Lower leg skin (tissue), 4 donors: ENCODE data around the gene TP53RK. TPM values are rescaled to one million over a fixed set of nuclear protein-coding genes. Genes with fewer than 3 reads are reported as not detected.

Experiments
- DNase-seq, 2 donors: peaks; one replicate each; pipeline ENCODE4 v3.0.0-alpha.2; 2019; ENCODE audit warnings: low spot score in 2 of 2
- H3K4me3 ChIP-seq: fragments of 200-600 bp; sonication (generic); 2 replicates; pipeline ENCODE4 v1.5.1; 2017; ENCODE audit warnings: mild to moderate bottlenecking, low read depth; ENCODE audit not compliant: poor library complexity, severe bottlenecking
- POLR2A ChIP-seq, 2 donors: fragments of 450-650 bp; IDR thresholded peaks; one replicate each; pipeline ENCODE4 v1.6.1; 2016 to 2017; ENCODE audit warnings: antibody characterized with exemption in 2 of 2, mild to moderate bottlenecking in 1 of 2, moderate library complexity in 1 of 2
- WGBS, 2 donors: methylation state at CpG; one replicate each; pipeline ENCODE4 v1.1.5; 2018; 5-methylcytosine and 5-hydroxymethylcytosine counted together
- intact Hi-C: fragments of 100-400 bp; cut with DNase I; formaldehyde crosslinking; loops from one replicate; pipeline ENCODE4 v1.15.0; 2023; ENCODE audit warnings: low total_unique reads
- total RNA-seq, 4 donors: library from RNA; depleted of rRNA; stranded (reverse); fragments of >200 nt; gene quantifications; one replicate each; pipeline ENCODE4 v1.1.0, GENCODE V29; 2016
- TF ChIP-seq, protein P1 (sequence below), 3 donors: fragments of 450-650 bp; IDR thresholded peaks; one replicate each; pipeline ENCODE4 v1.5.1; 2016; ENCODE audit warnings: antibody characterized with exemption in 3 of 3, mild to moderate bottlenecking in 3 of 3, moderate library complexity in 2 of 3

TP53RK gene
- total RNA-seq, result 10 to 100 TPM; 19.5 to 28.6 (median 24.0) TPM

DNA sequence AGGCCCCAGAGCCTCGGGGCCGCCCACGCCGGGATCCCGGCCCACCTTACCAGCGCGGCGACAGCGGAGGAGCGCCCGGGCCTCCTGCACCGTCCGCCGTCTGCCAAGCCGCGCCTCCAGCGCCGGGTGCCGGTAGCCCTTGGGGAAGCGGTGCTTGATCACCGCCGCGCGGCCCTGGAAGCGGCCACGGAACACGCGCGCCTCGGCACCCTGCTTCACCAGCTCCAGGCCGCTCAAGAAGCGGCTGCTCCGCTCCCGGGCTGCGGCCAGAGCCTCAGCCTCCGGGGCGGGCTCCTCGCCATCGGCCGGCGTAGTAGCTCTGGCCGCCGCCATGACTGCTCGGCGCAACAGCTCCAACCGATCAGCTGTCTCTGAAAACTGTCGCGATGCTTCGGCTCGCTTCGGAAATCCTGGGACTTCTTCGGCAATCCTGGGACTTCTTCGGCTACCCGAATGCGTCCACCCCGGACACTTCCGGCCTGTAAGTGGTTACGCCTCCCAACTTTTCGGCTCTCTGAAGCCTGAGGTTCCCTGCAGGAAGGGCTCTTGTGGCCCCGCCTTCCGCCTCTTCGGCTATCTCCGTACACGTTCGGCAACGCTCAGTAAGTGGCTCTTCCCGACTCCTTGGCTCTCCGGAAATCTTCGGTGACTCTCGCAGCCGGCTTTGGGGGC is at the start of gene TP53RK:
TSS of gene TP53RK (minus strand) at position 363 of the 672 bp plus-strand sequence. CDS start at position 333, 30 bp downstream.
- 1% methylated on average over 34 to 45 of the region's 71 CpGs for WGBS, 2 donors
- TF ChIP-seq, protein P1, sequence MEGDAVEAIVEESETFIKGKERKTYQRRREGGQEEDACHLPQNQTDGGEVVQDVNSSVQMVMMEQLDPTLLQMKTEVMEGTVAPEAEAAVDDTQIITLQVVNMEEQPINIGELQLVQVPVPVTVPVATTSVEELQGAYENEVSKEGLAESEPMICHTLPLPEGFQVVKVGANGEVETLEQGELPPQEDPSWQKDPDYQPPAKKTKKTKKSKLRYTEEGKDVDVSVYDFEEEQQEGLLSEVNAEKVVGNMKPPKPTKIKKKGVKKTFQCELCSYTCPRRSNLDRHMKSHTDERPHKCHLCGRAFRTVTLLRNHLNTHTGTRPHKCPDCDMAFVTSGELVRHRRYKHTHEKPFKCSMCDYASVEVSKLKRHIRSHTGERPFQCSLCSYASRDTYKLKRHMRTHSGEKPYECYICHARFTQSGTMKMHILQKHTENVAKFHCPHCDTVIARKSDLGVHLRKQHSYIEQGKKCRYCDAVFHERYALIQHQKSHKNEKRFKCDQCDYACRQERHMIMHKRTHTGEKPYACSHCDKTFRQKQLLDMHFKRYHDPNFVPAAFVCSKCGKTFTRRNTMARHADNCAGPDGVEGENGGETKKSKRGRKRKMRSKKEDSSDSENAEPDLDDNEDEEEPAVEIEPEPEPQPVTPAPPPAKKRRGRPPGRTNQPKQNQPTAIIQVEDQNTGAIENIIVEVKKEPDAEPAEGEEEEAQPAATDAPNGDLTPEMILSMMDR (IDR thresholded peaks at IDR 0.05), result no peak
- TF ChIP-seq POLR2A (IDR thresholded peaks at IDR 0.05), result no peak
- intact Hi-C loops, result no loop called here
- H3K4me3 ChIP-seq, result peak within 1 kb of the TSS; percentile 70
- peak; percentile 99 to 100 for DNase-seq

DNA sequence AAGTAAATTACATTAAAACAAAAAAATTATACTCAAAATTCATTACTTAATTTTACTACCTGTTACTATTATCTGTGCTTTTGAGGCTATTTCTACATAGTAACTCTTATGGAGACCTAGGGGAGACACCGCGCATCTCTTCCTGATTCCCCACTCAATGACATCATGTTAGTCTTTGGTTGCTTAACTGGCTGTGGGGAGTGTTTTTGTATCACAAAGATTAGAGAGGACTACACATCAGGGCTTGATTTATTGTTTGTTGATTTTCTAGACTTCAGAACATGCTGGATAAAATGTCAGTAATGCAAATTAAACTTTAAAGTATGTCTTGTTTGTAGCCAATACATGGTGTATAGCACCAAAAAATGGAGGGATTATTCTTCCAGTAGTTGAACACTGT is 46.2 kb upstream of the TP53RK start:
- no peak overlapping the region for H3K4me3 ChIP-seq
- intact Hi-C loops, result no loop called here
- no peak for DNase-seq
- 95 to 100% methylated on average over 2 of the region's 2 CpGs for WGBS, 2 donors
- TF ChIP-seq, protein P1 (IDR thresholded peaks at IDR 0.05), result no peak
- TF ChIP-seq POLR2A (IDR thresholded peaks at IDR 0.05), result no peak

DNA sequence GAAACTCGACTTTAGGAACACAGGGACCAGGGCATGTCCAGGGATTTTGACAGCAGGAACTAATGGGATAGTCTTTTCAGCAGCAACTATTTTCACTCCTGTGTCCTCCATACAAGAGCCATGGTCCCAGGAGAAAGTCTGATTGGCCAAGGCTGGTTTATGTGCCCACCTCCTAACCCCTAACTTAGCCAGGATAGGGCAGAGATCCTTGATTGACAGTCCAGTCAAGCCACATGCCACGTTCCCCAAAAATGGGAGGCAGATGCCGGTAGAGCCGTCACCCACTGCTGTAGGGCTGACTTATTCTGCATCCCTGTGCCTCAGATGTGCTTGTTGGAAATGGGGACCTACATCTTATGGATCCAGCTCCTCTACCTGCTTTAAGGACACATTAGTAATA is 42.5 kb upstream of the TP53RK start:
- WGBS, 2 donors, result 79 to 85% methylated on average over 4 of the region's 4 CpGs
- no peak for TF ChIP-seq POLR2A (IDR thresholded peaks at IDR 0.05)
- TF ChIP-seq, protein P1 (IDR thresholded peaks at IDR 0.05), result no peak
- no peak overlapping the region for H3K4me3 ChIP-seq
- DNase-seq, result no peak
- intact Hi-C loops, result no loop called here

DNA sequence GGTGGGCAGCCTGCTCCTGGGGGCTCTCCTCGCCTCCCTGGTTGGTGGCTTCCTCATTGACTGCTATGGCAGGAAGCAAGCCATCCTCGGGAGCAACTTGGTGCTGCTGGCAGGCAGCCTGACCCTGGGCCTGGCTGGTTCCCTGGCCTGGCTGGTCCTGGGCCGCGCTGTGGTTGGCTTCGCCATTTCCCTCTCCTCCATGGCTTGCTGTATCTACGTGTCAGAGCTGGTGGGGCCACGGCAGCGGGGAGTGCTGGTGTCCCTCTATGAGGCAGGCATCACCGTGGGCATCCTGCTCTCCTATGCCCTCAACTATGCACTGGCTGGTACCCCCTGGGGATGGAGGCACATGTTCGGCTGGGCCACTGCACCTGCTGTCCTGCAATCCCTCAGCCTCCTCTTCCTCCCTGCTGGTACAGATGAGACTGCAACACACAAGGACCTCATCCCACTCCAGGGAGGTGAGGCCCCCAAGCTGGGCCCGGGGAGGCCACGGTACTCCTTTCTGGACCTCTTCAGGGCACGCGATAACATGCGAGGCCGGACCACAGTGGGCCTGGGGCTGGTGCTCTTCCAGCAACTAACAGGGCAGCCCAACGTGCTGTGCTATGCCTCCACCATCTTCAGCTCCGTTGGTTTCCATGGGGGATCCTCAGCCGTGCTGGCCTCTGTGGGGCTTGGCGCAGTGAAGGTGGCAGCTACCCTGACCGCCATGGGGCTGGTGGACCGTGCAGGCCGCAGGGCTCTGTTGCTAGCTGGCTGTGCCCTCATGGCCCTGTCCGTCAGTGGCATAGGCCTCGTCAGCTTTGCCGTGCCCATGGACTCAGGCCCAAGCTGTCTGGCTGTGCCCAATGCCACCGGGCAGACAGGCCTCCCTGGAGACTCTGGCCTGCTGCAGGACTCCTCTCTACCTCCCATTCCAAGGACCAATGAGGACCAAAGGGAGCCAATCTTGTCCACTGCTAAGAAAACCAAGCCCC is 36.2 kb upstream of the TP53RK start:
- DNase-seq, result no peak
- TF ChIP-seq, protein P1 (IDR thresholded peaks at IDR 0.05), result no peak
- no peak for TF ChIP-seq POLR2A (IDR thresholded peaks at IDR 0.05)
- no peak overlapping the region for H3K4me3 ChIP-seq
- 96 to 97% methylated on average over 19 to 26 of the region's 27 CpGs for WGBS, 2 donors
- intact Hi-C loops, result no loop called here

DNA sequence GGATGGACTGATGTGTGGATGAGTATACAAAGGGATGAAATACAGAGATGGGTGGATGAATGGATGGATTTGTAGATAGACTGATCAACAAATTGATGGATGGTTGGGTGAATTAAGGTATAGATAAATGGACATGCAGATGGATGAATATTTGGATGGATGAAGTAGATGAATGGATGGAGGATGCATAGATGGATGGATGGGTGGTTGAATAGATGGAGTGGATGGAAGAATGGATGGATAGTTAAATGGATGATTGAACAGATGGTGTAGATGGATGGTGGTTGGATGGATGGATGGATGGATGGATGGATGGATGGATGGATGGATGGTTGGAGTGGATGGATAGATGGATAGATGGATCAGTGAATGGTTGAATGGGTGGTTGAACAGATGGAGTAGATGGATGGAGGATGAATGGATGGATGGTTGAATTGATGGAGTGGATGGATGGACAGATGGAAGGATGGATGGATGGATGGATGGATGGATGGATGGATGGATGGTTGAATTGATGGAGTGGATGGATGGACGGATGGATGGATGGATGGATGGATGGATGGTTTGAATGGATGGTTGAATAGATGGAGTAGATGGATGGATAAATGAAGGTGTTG is 35.2 kb upstream of the TP53RK start:
- DNase-seq, result no peak
- TF ChIP-seq, protein P1 (IDR thresholded peaks at IDR 0.05), result peak in 1 of 3 donors; percentile 48
- no peak for TF ChIP-seq POLR2A (IDR thresholded peaks at IDR 0.05)
- H3K4me3 ChIP-seq, result no peak overlapping the region
- intact Hi-C loops, result no loop called here
- 18 to 31% methylated on average over 1 of the region's 1 CpG for WGBS, 2 donors
